GM20000 (cell line): Measurements from ENCODE around the gene HOXA9.

Experiments
- DNase-seq: peaks from one replicate; pipeline ENCODE4 v3.0.0; 2012; ENCODE audit warnings: low spot score
- TF ChIP-seq, protein P1 (sequence below): IDR thresholded peaks from 2 replicates; pipeline ENCODE4 v1.5.1; 2012; ENCODE audit warnings: mild to moderate bottlenecking, control low read depth; ENCODE audit errors: extremely low read depth, missing control alignments

The HOXA9 gene

DNA sequence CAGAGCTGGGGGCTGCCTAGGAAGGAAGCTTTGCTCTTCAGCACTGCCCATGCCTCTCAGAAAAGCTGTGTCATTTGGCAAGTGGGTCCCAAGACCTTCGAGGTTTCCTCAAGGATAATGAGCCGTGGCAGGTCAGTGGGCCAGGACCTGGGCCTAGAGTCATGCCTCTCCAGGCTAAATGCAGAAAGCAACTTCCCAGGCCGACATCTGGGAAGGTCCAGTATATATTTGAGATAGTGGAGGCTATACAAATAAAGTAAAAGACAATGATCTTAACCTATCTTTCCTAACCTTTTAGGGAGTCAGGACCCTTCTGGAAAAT lies 11.1 kb upstream of the HOXA9 start:
- DNase-seq: no peak
- TF ChIP-seq, protein P1, sequence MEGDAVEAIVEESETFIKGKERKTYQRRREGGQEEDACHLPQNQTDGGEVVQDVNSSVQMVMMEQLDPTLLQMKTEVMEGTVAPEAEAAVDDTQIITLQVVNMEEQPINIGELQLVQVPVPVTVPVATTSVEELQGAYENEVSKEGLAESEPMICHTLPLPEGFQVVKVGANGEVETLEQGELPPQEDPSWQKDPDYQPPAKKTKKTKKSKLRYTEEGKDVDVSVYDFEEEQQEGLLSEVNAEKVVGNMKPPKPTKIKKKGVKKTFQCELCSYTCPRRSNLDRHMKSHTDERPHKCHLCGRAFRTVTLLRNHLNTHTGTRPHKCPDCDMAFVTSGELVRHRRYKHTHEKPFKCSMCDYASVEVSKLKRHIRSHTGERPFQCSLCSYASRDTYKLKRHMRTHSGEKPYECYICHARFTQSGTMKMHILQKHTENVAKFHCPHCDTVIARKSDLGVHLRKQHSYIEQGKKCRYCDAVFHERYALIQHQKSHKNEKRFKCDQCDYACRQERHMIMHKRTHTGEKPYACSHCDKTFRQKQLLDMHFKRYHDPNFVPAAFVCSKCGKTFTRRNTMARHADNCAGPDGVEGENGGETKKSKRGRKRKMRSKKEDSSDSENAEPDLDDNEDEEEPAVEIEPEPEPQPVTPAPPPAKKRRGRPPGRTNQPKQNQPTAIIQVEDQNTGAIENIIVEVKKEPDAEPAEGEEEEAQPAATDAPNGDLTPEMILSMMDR: no peak

DNA sequence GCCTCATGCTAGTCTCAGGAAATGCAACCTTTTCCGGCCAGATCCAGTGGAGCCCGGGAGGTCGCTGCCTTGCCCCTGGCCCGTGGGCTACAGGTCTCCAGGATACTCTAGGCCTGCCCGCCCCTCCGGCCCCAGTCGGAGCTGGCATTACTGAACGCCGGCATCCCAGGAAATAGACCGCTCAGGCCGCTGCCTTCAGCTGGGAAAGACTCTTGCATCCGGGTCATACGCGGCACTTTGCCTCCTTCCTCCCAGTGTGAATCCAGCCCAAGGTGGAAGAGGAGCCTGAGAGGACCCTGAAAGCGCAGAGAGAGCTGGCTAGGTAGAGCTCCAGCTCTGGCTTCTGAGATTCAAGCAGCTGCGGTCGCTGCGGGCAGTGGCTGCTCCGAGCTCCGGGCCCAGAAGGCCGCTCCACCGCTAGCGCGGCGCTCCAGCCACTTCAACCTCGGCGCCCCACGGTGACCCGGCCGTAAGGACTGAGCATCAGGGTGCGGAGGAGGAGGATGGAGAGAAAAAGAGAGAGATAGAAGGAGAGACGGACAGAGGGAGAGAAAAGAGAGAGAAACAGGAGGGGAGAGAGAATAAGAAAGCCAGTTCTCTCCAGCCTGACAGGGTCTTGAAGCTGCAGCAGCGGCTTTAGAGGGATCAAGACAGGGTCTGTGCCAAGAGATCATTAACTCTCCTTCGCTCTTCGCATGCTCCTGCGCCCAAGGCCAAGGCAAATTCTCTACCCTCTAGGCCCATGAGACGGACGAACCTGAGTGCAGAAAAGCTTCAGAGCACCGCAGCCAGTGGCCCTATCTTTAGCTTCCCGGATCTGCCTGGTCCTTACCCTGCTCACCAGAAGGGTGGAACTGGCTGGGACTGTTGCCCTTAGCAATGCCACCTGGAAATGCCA lies 10.5 kb upstream of the HOXA9 start:
- TF ChIP-seq, protein P1: no peak
- no peak for DNase-seq

DNA sequence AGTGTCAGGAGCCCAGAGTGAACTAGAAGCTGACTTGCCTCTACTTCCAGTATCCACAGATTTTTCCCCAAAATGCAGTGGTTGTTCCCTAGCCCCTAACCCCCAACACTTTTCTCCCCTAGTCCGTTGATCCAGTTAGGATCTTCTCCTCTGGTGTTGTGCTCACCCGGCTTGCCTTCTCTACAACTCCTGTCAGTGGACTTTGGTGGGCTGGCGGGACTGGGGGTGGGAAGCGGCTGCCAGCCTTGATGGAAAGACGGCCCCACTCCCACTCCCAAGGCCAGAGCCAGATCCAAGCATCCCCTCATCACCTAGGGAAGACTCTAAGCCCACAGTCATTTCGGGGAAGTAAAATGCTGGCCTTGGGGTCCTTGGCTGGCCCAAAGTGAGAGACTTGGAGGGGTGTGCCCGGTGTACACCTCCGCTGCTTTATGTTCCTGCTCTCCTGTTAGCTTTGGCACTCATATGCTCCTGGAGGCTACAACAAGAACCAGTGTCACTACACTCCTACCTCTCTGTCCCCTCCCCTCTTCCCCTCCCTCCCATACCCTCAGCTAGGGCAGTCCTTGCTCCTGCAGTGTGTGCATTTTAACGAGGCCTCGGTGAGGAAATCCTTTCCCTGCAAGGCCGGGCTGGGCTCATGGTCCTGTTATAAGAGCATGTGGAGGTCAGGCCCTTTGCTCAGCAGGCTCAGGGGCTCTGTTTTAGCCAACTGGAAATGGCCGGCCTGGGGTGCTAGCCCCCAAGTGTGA lies 9.7 kb upstream of the HOXA9 start:
- TF ChIP-seq, protein P1: no peak
- DNase-seq: no peak

DNA sequence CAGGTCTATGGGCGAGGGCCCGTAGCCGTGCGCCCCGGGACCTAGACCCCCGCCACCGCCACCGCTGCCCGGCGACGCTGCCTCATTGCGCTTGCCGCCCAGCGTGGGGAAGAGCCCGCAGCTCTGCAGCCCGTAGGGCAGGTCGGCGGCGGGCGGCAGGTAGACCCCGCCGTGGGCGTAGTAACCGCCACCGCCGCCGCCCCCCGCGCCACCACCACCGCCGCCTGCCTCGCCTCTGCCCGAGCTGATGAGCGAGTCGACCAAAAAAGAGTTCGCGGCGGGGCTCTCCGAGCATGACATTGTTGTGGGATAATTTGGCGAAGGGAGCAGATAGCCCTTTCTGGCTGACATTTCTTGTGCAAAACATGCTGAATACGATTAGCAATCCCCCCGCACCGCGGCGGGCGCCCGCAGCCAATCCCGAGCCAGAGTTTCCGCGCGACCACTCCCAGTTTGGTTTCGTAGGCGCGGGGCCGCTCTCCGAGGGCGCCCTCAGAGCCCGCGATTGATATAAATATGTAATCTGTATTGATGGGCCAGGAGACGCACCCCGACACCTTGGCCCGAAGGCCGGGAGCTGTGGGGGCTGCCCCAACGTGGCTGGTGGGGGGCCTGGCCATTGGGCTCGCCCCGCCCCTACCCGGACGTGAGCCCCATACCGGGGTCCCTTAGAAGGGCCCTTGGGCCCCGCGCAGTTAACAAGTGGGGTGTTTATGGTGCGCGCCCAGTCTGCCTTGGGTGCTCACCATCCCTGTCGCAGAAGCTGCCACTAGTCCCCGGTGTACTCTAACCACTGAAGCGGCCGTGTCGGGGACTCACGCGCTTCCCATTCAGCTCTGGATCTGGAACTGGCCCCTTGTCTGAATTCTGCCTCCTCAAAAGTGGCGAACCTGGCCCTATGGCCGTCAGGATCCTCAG lies 8.9 kb upstream of the HOXA9 start, which contains the start of gene HOXA10:
HOXA10 (minus strand) TSS at position 365 of the 918 bp plus-strand sequence; CDS start at position 351, 14 bp downstream.
- TF ChIP-seq, protein P1: no peak
- DNase-seq: no peak

DNA sequence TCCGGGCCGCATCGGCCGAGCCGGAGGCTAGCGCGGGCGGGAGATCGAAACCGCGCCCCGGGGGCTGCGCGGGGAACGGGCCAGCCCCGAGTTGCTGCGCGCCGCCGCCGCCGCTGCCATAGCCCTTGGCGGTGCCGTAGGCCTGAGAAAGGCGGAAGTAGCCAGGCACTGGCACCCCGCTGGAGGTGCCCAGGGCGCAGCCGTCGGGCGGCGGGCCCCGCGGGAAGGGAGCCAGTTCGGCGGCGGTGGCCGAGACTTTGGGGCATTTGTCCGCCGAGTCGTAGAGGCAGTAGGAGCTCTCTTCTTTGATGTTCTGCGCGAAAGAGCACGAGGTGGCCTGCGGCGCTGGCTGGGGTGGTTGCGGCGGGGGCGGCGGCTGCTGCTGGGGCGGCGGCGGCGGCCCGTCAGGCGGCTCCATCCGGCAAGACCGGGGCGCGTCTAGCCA lies 8.2 kb upstream of the HOXA9 start:
- TF ChIP-seq, protein P1: no peak
- no peak for DNase-seq

DNA sequence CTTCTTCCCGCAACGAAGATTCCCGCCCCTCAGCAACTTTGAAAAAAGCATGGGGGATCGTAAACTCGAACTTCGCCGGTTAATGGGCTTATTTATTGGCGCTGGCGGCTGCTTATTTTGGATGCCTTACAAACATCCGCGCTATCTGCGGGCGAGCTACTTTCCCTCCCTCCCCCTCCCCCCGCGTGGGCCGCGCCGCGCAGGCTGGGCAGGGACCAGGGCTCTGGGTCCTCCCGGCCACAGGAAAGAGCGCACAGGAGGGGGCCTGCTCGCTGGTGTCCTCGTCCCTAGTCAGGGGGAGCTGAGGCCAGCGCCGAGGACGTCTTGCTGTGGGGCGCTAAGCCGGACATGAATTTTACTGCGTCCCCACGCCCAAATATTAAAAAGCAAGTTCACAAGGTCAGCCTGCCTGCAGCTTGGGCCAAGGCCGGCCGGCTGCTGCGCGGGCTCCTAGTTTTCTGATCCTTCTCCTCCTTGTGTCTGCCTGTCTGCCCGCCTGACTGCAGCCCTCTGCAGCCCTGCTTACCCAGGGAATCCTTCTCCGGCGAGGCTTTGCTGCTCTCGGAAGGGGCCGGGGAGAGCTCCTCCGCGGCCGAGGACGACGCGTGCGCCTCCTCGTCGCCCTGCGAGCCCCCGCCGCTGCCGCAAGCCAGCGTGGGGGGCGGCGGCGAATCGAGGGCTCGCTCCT lies 7.6 kb upstream of the HOXA9 start:
- DNase-seq: no peak
- TF ChIP-seq, protein P1: no peak
